K562 (cell line): Measurements from ENCODE around the gene ABCB9. TPM values are rescaled to one million over a fixed set of nuclear protein-coding genes. Genes with fewer than 3 reads are reported as not detected.

Experiments
- ATF4 ChIP-seq: fragments of 450-650 bp; formaldehyde crosslinking; IDR thresholded peaks from 2 replicates; pipeline ENCODE4 v1.4.0; 2022; ENCODE audit warnings: mild to moderate bottlenecking, moderate library complexity
- CCAR2 ChIP-seq: fragments of 200-400 bp; formaldehyde crosslinking; IDR thresholded peaks from 2 replicates; pipeline ENCODE4 v1.6.1; 2017; ENCODE audit warnings: mild to moderate bottlenecking, low read depth, low read length
- EP300 ChIP-seq: IDR thresholded peaks from 2 replicates; pipeline ENCODE4 v1.6.1; 2012; ENCODE audit warnings: low read length, improper control_type of control experiment
- ETV5 ChIP-seq: sonication (generic); formaldehyde crosslinking; IDR thresholded peaks from 2 replicates; pipeline ENCODE4 v1.4.0; 2020; ENCODE audit warnings: low read depth, mild to moderate bottlenecking, missing genetic modification reagents
- GMEB1 ChIP-seq: fragments of 250-450 bp; sonication (Bioruptor Pico); IDR thresholded peaks from 2 replicates; pipeline ENCODE4 v1.4.0; 2020; ENCODE audit warnings: mild to moderate bottlenecking
- HNRNPH1 ChIP-seq: fragments of 200-400 bp; formaldehyde crosslinking; optimal IDR thresholded peaks from 2 replicates; pipeline ENCODE3; 2017; ENCODE audit warnings: low read depth, mild to moderate bottlenecking, low read length, moderate library complexity
- IRF1 ChIP-seq: sonication (generic); formaldehyde crosslinking; IDR thresholded peaks from 2 replicates; pipeline ENCODE4 v1.8.0; 2022; ENCODE audit warnings: missing genetic modification reagents, mild to moderate bottlenecking, borderline replicate concordance
- MAFF ChIP-seq: IDR thresholded peaks from 2 replicates; pipeline ENCODE4 v1.6.1; 2012; ENCODE audit warnings: low read length, improper control_type of control experiment
- MAFG ChIP-seq: fragments of 450-650 bp; conservative IDR thresholded peaks from 2 replicates; pipeline ENCODE4 v1.6.1; 2016; ENCODE audit warnings: missing genetic modification characterization, missing compliant biosample characterization
- NFIX ChIP-seq: fragments of 250-450 bp; sonication (Bioruptor Pico); IDR thresholded peaks from 2 replicates; pipeline ENCODE4 v1.4.0; 2020; ENCODE audit warnings: low read depth, mild to moderate bottlenecking, moderate library complexity
- OTX1 ChIP-seq: fragments of 450-650 bp; formaldehyde crosslinking; IDR thresholded peaks from 2 replicates; pipeline ENCODE4 v1.4.0; 2022; ENCODE audit warnings: mild to moderate bottlenecking
- POLR2H ChIP-seq: IDR thresholded peaks from 2 replicates; pipeline ENCODE4 v1.6.1; 2016; ENCODE audit warnings: missing genetic modification characterization, low read depth, mild to moderate bottlenecking, control low read depth, missing compliant biosample characterization, moderate library complexity
- POLR3G ChIP-seq: IDR thresholded peaks from 2 replicates; pipeline ENCODE4 v1.6.1; 2011; ENCODE audit not compliant: insufficient read length, insufficient replicate concordance; ENCODE audit errors: extremely low read depth
- RBM14 ChIP-seq: fragments of 200-400 bp; formaldehyde crosslinking; IDR thresholded peaks from 2 replicates; pipeline ENCODE4 v1.6.1; 2018; ENCODE audit warnings: low read depth, mild to moderate bottlenecking, low read length, moderate library complexity, borderline replicate concordance; ENCODE audit not compliant: insufficient read depth
- UBTF ChIP-seq, 2 experiments: IDR thresholded peaks; 2 replicates each; pipeline ENCODE4 v1.6.1; 2012; ENCODE audit warnings: improper control_type of control experiment in 2 of 2, low read depth in 2 of 2, low read length in 2 of 2, borderline replicate concordance in 1 of 2
- ZC3H4 ChIP-seq: sonication (generic); formaldehyde crosslinking; IDR thresholded peaks from 2 replicates; pipeline ENCODE4 v1.9.0; 2021; ENCODE audit warnings: missing genetic modification reagents, borderline replicate concordance
- ZFP36 ChIP-seq: fragments of 150-350 bp; IDR thresholded peaks from 2 replicates; pipeline ENCODE4 v1.6.1; 2018; ENCODE audit warnings: low read length, low read depth; ENCODE audit not compliant: partially characterized antibody
- ZFPM2 ChIP-seq: fragments of 250-450 bp; sonication (Bioruptor Pico); IDR thresholded peaks from 2 replicates; pipeline ENCODE4 v1.5.1; 2022; ENCODE audit warnings: mild to moderate bottlenecking
- ZNF165 ChIP-seq: fragments of 250-450 bp; sonication (Bioruptor Pico); IDR thresholded peaks from 2 replicates; pipeline ENCODE4 v1.4.0; 2020; ENCODE audit warnings: borderline replicate concordance
- ZNF197 ChIP-seq: fragments of 200-800 bp; sonication (Bioruptor generic); IDR thresholded peaks from 2 replicates; pipeline ENCODE4 v1.6.1; 2016; ENCODE audit warnings: low read depth, missing genetic modification characterization, missing compliant biosample characterization
- ZNF253 ChIP-seq: fragments of 250-450 bp; sonication (Bioruptor Pico); conservative IDR thresholded peaks from 2 replicates; pipeline ENCODE4 v1.6.1; 2021; ENCODE audit warnings: mild to moderate bottlenecking
- ZNF384 ChIP-seq: IDR thresholded peaks from 2 replicates; pipeline ENCODE4 v1.6.1; 2012; ENCODE audit warnings: low read depth, low read length, improper control_type of control experiment
- ZNF511 ChIP-seq: sonication (generic); formaldehyde crosslinking; IDR thresholded peaks from 2 replicates; pipeline ENCODE4 v1.8.0; 2022; ENCODE audit warnings: mild to moderate bottlenecking, missing genetic modification reagents
- polyA plus RNA-seq, 8 experiments: library from polyadenylated mRNA; depleted of rRNA in 4 of 8; stranded (reverse) in 5 of 8; unstranded in 3 of 8; fragments of >200 nt; fragmentation: Nextera tagmentation in 2 of 8; fragmentation: Illumina TruSeq in 1 of 8; extraction: Ambion mirVana in 2 of 8; extraction: Trizol in 1 of 8; gene quantifications; 2 replicates each; pipeline versions ENCODE4 v1.2.1 to v1.2.3, GENCODE V29; 2011 to 2014; ENCODE audit warnings: inconsistent platforms in 1 of 8, missing spikeins in 1 of 8
- total RNA-seq, 7 experiments: library from RNA; depleted of rRNA in 6 of 7; stranded (reverse); fragments of >200 nt in 6 of 7; fragmentation: Illumina TruSeq in 2 of 7; extraction: Trizol in 2 of 7; gene quantifications; 2 replicates each; pipeline versions ENCODE4 v1.2.1 to v1.2.3, GENCODE V29; 2011 to 2021; ENCODE audit warnings: low replicate concordance in 1 of 7

ABCB9 gene
- total and polyA plus RNA-seq, 9 of the 15 experiments (the other 6 are each of a cell fraction or from before 2014, with no cell fraction given) = 0.20 to 12.6 (median 6.2) TPM

GRCh38 chr12:122974274-122974891 is 8.1 kb upstream of the ABCB9 start (continued):
- TF ChIP-seq HNRNPH1 (no peak), EP300 (peak; percentile 92), ZC3H4 (CRISPR knock-in tag) (no peak), ZNF165 (no peak), POLR2H (peak; percentile 64), NFIX (CRISPR knock-in tag) (no peak), ETV5 (CRISPR knock-in tag) (peak; percentile 83), ZNF197 (CRISPR knock-in tag) (peak; percentile 25; the same call in 1 of the 2 replicates), IRF1 (no peak), MAFF (no peak), POLR3G (no peak), OTX1 (CRISPR knock-in tag) (no peak), ZNF384 (no peak), MAFG (tag) (no peak), CCAR2 (no peak), ZNF511 (CRISPR knock-in tag) (no peak), RBM14 (no peak), ZFP36 (no peak), ZNF253 (CRISPR knock-in tag) (no peak), UBTF (IDR thresholded peaks at IDR 0.05; ENCODE audit: borderline replicate concordance in 1 of 2, low read depth in 2 of 2, low read length in 2 of 2) (peak; percentile 68 to 76; a peak in 3 of 4 replicates), ZFPM2 (CRISPR knock-in tag) (no peak), ATF4 (CRISPR knock-in tag) (peak; percentile 95), GMEB1 (no peak)
